Skin of body (tissue), 2 donors: ENCODE measurements around the gene YPEL1. TPM values are rescaled to one million over a fixed set of nuclear protein-coding genes. Genes with fewer than 3 reads are reported as not detected.
"Not testable (repeated sequence)": the region's sequence is repeated elsewhere in the genome, so short reads cannot be mapped to it uniquely, and the experiment has no call there.

ENCODE experiments used
- DNase-seq: peaks from one replicate; lab custom pipeline; 2025; lab: John Stamatoyannopoulos, UW
- total RNA-seq: library from RNA; depleted of rRNA; stranded (reverse); fragments of >200 nt; gene quantifications from one replicate; pipeline ENCODE4 v1.2.3, GENCODE V29; 2014

Gene YPEL1
- total RNA-seq, 1 donor from 2014 or later = 5.8 TPM

DNA sequence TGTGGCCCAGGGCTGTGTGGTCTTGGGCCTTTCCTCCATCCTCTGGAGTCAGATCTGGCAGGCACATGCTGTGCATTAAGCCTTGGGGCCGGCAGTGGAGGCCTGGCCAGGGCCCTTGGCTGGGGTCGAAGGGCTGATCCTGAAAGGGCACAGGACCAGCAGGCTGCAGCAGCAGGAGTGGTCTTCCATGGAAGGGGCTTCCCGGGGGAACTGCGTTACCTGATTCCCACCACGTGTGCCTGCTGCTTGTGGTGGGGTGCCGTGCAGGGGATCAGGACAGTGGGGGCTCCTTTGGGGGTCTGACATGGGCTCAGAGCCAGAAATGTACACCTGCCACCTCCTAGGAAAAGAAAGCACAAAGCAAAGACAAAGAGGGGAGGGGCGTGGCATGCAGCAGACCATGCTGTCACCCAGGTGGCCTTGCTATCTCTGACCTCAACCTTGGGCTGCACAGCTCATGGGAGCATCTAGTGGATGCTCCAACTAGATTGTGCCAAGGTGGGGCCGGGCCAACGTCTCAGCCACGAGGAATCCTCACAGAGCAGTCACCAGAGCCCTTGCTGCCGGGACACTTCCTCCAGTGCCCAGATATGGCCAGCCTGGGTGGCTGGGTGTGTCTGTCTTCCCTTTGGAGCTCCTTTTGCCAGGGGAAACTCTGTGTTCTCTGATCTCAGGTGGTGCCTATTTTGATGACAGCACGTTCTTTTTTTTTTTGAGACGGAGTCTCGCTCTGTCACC, 17.9 kb upstream of the YPEL1 start:
- no peak for DNase-seq

DNA sequence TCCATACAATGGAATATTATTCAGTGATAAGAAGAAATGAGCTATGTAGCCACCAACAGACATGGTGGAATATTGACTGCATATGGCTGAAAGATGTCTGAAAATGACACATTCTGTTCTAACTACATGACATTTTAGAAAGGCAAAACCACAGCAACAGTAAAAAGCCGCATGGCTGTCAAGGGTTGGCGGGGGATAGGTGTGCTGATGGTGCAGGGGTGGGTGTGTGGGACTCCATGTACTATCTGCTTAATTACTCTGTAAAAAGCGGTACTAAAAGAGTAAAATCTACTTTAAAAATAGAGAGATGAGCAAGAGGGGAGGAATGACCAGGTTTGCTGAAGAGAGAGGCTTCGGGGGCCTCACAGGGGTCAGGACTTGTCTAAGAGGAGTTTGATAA, 16.7 kb upstream of the YPEL1 start:
- no peak for DNase-seq

- DNase-seq = no peak
These were observed 10.4 kb upstream of the YPEL1 start for GRCh38 chr22:21745948-21746347.

DNA sequence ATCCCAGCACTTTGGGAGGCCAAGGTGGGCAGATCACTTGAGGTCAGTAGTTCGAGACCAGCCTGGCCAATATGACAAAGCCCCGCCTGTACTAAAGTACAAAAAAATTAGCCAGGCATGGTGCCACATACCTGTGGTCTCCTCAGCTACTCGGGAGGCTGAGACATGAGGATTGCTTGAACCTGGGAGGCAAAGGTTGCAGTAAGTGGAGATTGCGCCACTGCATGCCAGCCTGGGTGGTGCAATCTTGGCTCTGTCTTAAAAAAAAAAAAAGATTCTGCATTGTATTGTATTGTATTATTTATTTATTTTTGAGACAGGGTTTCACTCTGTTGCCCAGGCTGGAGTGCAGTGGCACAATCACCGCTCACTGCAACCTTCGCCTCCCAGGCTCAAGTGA, 9.3 kb upstream of the YPEL1 start:
- not testable (repeated sequence) for DNase-seq

DNA sequence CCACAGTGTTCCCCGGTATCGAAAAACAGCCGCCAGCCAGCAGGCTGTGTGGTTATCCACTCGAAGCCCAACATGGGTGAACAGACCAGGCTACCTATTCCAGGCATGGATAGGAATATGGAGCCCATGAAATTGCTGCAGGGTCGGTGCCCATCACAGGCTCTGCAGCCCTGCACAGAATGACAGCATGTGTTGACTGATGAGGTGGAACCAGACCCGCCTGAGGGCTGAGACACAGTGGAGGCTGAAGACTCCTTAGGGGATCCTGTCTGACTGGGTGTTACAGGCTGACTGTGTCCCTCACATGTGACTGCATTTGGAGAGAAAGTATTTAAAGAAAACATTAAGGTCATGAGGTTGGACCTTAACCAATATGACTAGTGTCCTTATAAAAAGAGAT, 6.2 kb upstream of the YPEL1 start:
- no peak for DNase-seq

- DNase-seq = no peak
These were observed 5.5 kb upstream of the YPEL1 start for GRCh38 chr22:21741059-21741458.

DNA sequence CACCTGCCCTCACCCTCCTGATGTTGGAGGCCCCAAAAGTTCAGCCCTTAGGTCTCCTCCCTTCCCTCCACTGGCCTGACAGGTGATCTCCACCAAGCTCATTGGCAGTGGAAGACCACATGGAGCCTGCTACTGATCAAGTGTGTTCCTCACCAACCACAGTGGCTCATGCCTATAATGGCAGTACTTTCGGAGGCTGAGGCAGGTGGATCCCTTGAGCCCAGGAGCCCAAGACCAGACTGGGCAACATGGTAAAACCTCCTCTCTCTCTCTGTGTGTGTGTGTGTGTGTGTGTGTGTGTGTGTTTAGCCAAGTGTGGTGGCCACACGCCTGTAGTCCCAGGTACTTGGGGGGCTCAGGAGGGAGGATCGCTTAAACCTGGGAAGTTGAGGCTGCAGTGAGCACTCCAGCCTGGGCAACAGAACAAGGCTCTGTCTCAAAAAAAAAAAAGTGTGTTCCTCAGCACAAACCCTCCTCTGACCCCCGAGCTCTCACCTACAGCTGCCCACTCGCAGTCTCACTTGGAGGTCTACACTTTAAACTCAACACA, 4.3 kb upstream of the YPEL1 start:
- DNase-seq = no peak

DNA sequence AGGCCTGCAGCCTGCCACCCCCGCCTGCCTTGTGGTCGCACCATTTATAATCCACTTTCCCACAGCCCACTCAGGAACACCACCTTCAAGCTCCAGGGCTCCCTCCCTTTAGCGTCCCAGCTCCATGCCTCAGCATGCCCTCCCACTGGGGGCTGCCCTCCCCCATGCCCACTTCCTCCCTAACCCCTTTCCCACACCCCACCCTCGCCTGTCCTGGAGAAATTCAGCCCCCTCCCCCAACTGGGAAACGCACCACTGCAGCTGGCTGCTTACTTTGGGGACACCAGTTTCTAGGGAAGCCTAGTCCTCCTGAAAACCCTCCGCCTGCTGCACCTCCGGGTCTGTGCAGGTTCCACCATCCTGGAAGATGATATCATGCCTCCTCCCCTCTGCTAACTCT, 3.4 kb upstream of the YPEL1 start:
- DNase-seq = no peak

GRCh38 chr22:21738081-21738480, 2.5 kb upstream of the YPEL1 start:
- DNase-seq = no peak

DNA sequence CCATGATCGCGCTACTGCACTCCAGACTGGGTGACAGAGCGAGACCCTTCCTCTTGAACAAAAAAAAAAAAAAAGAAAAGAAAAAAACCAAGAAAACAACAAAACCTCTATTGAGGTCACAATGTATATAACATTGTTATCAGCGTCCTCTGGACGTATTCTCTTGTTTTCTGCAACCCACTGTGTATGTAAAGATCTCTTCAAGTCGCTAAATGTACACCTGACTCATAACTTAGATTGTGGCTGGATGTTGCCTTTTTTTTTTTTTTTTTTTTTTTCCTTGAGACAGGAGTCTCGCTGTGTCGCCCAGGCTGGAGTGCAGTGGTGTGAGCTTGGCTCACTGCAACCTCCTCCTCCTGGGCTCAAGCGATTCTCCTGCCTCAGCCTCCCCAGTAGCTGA, 1.4 kb upstream of the YPEL1 start:
- DNase-seq = no peak

DNA sequence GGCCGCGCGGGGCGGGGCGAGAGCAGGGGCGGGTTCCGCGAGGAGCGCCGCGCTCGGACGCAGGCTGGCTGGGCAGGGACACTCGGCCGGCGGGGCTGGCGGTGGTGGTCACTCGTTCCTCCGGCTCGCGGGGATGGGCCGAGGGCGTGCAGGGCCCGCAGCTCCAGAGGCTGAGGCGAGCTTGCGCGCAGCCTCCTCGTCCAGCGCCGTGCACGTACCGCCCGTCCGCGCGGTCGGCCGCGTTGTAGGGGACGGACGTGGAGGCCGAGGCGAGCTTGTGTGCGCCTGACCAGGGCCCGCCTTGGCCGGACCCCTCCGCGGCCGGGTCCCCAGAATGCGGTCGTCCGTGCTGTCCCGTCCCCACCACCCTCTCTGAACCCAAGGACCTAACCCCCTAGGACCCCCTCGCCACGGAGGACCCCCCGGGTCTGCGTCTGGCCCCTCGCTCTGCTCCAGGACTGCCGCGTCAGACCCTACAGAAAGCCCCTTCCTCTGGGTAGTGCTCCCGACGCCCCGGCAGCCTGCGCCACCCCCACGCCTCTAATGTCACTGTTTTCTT, 569 bp upstream of the YPEL1 start:
- DNase-seq = no peak

GRCh38 chr22:21734540-21735199, 924 bp downstream of the YPEL1 start:
- DNase-seq = no peak

DNA sequence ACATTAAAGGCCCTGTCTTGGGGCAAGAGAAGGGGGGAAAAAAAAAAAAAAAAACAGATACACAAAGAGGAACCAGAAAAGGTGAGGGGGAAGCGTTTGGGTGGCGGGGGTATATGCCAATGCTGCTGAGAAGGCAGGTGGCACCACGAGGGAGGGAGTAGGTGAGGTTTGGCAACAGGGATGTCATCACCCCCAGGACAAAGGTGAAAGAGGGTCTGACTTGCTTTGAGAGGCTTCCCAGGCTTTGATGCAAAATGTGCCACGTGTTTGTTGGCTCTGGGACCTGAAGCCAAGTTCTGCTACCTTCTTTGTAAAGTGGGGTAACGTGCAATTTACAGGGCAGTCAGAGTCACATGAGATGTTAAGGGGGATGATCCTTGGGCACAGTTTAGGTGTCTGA, 4.1 kb downstream of the YPEL1 start:
- no peak for DNase-seq

- no peak for DNase-seq
These were observed 4.9 kb downstream of the YPEL1 start for GRCh38 chr22:21730535-21731308.

- not testable (repeated sequence) for DNase-seq
These were observed 6.4 kb downstream of the YPEL1 start for GRCh38 chr22:21729184-21729583.

DNA sequence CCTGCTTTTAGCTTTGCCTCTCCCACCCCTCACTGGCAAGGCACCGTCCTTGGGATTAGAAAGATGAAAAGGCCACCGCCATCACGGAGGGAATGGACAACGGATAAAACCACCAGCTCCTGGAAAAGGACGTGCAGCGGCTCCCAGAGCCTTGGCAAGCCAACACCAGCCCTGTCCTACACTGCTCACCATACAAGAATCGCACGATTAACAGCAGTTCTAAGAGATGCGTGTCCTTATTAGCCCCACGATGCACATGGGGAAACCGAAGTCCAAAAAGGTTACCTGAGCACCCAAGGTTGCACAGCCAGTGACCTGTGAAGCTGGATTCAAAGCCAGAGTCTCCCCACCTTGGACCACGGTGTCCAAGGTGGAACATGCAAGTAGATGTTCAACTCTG, 7.3 kb downstream of the YPEL1 start:
- DNase-seq = no peak

DNA sequence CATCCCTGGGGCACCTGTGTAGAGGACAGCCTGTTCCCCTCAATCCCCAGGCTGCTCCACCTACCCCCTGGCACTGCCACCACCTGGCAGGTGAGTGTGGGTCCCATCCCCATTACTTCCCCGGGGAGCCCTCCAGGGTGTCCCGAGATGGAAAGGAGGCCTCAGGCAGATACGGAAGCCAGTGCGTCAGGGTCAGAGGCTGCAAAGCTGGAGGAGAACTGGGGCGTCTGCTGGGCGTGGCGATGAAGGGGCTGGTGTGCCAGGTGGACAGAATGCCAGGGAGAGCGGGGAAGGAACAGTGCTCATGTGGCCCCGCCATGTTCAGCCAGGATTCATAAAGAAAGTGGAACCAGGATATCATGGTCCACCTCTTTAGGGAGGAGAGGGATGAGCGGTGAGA, 7.8 kb downstream of the YPEL1 start:
- DNase-seq = no peak

GRCh38 chr22:21727159-21727558, 8.4 kb downstream of the YPEL1 start:
- no peak for DNase-seq

DNA sequence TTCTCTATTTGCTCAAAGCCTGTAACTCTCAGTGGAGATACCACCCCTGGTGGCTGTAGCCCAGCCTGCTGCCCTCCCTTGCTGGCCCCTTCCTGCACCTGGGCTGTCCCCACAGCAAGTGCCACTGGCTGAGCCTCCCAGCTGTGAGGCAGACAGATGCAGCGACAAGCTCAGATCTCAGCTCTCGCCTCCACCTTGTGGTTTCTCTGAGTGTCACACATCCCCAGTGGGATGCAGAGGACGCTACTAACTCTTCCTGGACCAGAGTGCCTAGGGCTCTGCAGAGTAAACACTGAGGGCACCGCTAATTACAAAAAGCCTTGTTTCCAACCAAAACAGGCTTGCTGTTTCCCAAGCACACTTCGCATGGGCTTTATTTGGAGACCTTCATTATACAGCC, 8.9 kb downstream of the YPEL1 start:
- DNase-seq = no peak

GRCh38 chr22:21725956-21726649, 9.5 kb downstream of the YPEL1 start:
- no peak for DNase-seq

GRCh38 chr22:21724496-21724895, 11.1 kb downstream of the YPEL1 start:
- not testable (repeated sequence) for DNase-seq
